Right lung (tissue), 5 donors: ENCODE measurements around the gene ERBB4. TPM values are rescaled to one million over a fixed set of nuclear protein-coding genes. Genes with fewer than 3 reads are reported as not detected.
"Not testable (repeated sequence)": the region's sequence is repeated elsewhere in the genome, so short reads cannot be mapped to it uniquely, and the experiment has no call there.

Experiments
- DNase-seq, 2 donors: peaks; one replicate each; pipeline ENCODE4 v3.0.0-alpha.2; 2013
- polyA plus RNA-seq, 5 donors: library from polyadenylated mRNA; unstranded; fragments of 120-200 nt; gene quantifications; one replicate each; pipeline versions ENCODE4 v1.2.1 to v1.2.3, GENCODE V29; 2013; ENCODE audit warnings: inconsistent platforms in 1 of 5, low replicate concordance in 1 of 5; ENCODE audit not compliant: insufficient read length in 5 of 5, insufficient read depth in 1 of 5

Gene ERBB4
- polyA plus RNA-seq, 5 donors = 0.90 to 1.9 (median 1.2) TPM

DNA sequence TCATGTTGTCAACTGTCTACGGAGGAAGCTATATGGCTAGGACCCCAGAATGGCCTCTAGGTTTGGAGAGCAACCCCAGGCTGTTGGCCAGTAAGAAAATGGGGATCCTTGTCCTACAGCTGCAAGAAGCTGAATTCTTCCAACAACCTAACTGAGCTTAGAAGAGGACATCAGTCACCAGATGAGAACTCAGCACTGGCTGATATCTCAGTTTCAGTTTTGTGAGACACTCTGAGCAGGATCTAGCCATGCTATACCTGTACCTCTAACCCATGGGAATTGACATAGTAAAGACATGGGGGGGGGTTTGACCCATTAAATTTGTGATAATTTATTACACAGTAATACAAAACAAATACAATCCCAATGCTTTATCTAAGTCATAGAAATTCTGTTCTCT is 312.5 kb downstream of the ERBB4 start:
- no peak for DNase-seq

DNA sequence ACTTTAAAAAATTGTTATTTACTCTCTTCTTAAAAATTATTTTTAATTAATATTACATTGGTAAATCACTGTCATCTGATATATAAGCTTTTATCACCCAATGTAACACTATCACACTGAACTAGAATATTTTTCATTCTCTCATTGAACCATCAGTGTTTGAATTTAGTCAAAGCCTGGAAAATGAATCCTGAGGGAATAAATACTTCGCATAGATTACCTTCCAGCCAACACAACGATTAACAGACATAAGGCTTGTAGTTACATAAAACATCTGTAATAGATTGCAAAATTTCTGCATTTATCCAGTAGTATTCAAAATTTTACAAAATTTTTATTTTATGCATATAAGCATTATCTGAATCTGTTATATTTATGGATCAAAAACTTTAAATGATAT is 314.9 kb downstream of the ERBB4 start:
- DNase-seq = no peak

DNA sequence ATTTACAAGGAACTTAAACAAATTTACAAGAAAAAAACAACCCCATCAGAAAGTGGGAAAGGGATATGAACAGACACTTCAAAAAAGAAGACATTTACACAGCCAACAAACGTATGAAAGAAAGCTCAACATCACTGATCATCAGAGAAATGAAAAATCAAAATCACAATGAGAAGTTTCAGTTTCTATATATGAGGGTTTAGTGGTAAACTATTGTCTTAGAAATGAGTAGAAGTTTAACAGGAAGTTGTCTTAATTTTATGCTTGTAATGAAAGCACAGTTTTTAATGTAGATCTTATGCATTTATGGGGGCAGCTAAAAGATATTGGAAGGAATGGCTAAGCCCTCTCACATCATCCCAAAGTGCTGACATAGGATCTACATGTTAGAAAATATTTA is 325.4 kb downstream of the ERBB4 start:
- DNase-seq = no peak

DNA sequence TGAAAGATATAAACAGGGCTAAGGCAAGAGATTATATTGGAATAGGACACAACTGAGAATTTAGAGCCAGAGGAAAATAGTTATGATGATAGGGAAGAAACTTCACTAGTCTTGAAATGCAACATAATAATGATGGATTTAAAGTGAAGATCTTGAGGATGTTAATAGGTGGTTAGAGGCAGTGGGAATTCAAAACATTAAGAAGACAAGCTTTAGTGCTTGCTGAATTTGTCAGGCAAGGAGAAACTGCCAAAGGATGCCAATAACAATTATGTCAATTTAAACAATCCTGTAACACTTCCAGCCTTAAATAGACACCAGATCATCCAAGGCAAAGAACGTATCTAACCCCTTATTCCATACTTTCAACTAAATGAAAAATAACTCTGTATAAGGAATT is 330.1 kb downstream of the ERBB4 start:
- DNase-seq = no peak

DNA sequence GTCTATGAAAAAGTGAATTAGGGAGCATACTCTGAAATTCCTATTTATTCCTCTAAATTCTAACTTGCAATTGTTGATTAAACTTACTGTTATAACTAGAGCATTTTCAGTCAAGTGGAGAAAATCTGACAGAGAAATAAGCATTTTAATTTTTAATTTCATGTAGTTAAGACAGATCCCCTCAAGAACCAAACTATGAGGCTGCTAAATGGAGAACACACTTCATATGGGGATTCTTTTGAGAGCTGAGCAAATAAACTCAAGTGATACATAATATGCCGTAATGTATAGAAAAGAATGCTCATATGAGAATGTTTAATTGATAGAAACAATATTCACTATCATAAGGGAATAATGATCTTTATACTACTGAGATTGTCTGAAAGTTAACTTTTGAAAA is 340.8 kb downstream of the ERBB4 start:
- DNase-seq = no peak

- DNase-seq = no peak
Measured at GRCh38 chr2:212195626-212196025, 343.0 kb downstream of the ERBB4 start.

DNA sequence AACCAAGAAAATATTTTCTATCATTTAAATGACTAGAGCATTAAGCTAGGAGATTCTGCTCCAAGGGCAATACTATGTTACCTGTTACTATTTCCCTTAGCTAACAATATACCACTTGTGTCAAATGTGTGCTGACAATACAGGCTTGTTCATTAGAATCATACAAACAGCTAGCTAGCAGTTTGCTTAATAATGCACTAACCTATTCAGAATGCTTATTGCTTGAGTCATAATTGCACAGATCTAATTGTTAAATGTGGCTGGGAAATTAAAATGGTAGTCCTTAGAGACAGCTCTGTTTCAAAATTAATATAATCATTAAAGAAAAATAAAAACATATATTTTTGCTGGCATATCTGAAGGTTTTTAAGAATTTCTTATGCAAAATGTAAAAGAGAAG is 344.2 kb downstream of the ERBB4 start:
- DNase-seq = no peak

GRCh38 chr2:212193803-212194202 is 344.8 kb downstream of the ERBB4 start:
- DNase-seq = no peak

DNA sequence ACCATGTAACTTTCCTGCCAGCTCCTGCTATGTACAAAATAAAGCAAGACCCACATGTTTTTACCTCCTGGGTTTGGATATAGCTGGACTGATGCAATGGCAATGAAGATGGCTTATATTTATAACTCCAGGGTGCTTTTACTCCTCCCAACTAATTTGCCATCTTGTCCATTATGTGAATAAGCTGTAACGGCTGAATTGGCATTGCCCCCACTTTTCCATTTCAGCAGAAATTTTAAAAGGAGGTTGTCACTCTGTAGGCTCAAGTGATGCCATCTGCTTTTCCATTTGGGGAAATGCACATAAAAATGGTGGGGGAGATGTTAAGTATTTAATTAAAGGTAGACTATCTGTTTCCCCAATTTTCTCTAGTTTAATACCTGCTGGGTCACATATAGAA is 345.5 kb downstream of the ERBB4 start:
- no peak for DNase-seq

DNA sequence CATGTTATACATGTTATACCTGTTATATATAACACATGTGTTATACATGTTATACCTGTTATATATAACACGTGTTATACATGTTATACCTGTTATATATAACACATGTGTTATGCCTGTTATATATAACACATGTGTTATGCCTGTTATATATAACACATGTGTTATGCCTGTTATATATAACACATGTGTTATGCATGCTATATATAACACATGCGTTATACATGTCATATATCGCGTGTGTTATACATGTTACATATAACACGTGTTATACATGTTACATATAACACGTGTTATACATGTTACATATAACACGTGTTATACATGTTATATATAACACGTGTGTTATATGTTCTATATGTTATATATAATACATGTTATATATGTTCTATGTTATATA is 347.2 kb downstream of the ERBB4 start:
- DNase-seq = not testable (repeated sequence)

GRCh38 chr2:212186166-212186565 is 352.4 kb downstream of the ERBB4 start:
- DNase-seq = no peak

DNA sequence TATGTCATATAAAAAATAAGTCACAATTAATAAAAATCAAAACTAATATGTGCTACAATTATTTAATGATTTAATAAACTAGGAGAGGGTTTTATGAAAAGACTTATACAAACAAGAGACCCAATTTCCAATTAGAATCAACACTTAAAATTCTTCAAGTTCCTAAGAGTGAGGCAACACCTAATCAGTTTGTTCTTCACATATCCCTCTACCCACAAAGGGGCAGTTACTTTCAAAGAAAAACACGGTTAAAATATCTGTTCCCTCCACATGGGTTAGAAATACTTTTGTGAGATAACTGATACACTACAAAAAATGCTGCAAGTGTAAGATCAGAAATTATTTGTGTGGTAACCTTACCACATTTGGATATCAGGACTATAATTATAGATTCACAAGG is 357.0 kb downstream of the ERBB4 start:
- DNase-seq = no peak

GRCh38 chr2:212180408-212181083 is 358.1 kb downstream of the ERBB4 start:
- no peak for DNase-seq

- no peak for DNase-seq
Measured at GRCh38 chr2:212177724-212178123, 360.9 kb downstream of the ERBB4 start.

GRCh38 chr2:212176151-212176550 is 362.5 kb downstream of the ERBB4 start:
- DNase-seq = no peak

- no peak for DNase-seq
Measured at GRCh38 chr2:212173756-212174510, 364.7 kb downstream of the ERBB4 start.

DNA sequence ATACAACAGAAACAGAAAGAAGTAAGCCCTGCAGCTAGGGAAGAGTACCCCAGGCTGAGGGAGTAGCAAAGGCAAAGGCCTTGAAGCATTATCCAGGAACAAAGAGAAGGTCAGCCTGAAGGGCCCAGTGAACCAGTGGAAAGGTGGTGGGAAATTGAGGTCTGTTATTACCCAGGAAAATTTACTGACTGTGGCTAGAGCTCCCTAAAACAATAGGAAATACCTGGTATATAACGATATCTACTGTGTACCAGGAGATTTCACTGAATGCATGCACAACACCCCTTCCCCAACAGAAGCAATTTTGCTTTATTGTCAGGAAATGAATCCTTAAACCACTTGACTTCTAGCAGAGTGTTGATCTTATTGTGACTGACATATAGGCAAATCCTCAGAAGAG is 365.3 kb downstream of the ERBB4 start:
- DNase-seq = no peak

DNA sequence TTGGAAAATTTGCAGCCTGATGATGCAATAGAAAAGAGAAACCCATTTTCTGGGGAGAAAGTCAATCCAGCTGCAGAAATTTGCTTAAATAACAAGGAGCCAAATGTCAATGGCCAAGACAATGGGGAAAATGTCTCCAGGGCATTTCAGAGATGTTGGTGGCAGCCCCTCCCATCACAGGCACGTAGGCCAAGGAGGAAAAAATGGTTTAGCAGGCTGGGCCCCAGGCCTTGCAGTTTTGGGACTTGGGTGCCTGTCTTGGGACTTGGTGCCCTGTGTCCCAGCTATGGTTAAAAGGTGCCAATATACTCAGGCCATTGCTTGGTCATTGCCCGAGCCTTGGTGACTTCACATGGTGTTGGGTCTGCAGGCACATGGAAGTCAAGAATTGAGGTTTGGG is 368.2 kb downstream of the ERBB4 start:
- no peak for DNase-seq

GRCh38 chr2:212158081-212158480 is 380.5 kb downstream of the ERBB4 start:
- no peak for DNase-seq

DNA sequence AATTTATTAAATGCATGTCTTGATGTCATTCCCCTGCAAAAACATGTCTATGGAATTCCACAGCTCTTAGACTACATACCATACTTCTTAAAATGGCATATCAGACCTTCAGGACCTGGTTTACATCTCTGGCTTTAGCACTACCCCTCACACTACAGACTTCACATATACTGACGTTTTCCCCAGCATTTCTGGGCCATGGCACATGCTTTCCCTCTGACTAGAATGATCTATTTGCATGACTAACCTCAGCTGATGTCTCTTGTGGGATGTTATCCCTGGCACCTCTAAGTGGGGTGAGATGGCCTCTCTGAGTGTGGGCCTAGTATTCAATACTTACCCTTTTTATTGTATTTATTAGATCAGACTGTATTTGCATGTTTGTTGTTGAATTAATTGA is 381.6 kb downstream of the ERBB4 start:
- no peak for DNase-seq

- DNase-seq = no peak
Measured at GRCh38 chr2:212156088-212156487, 382.5 kb downstream of the ERBB4 start.

GRCh38 chr2:212154477-212154878 is 384.1 kb downstream of the ERBB4 start:
- DNase-seq = no peak

DNA sequence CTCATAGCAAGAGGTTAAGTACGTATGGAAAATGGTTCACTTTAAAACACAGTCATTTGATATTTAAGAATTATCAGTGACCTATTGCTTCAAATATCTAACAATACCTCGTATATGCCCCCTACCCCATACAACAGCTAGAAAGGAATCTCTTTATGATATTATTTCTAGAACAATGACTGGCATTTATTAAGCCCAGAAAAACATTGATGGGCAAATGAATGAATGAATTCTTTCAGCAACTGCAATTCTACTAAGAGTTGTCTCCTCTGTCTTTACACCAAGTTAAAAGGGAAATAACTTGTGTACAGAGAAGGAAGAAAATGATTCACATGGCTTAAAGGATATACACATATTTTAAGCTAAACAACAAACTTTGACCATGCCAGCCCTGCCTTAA is 384.7 kb downstream of the ERBB4 start:
- DNase-seq = no peak
